Measurements from ENCODE around the gene SLC5A9. TPM values are rescaled to one million over a fixed set of nuclear protein-coding genes. Genes with fewer than 3 reads are reported as not detected.

Gene SLC5A9
- total RNA-seq, 4 donors from 2014 or later = not detected

- no peak for TF ChIP-seq EP300 (IDR thresholded peaks at IDR 0.05)
- TF ChIP-seq CTCF (IDR thresholded peaks at IDR 0.05) = no peak
- no peak for TF ChIP-seq POLR2A (IDR thresholded peaks at IDR 0.05)
- WGBS, 2 donors = 83 to 93% methylated on average over 2 of the region's 2 CpGs
- Histone ChIP-seq H3K9me3 (no peaks in the 10 kb centered on the region), H3K4me3 (no peak overlapping the region), H3K36me3 (no peaks in the 10 kb centered on the region), H3K4me1 (peaks cover 0 to 3% (median 0%) of the 10 kb centered on the region in 4 donors), H3K27me3 (no peaks in the 10 kb centered on the region), H3K27ac (no peak overlapping the region)
- no peak for DNase-seq (ENCODE audit: low spot score in 2 of 2)
These were observed 28.8 kb downstream of the SLC5A9 start for GRCh38 chr1:48251323-48251722.

GRCh38 chr1:48251821-48252220 lies 29.3 kb downstream of the SLC5A9 start:
- no peak for DNase-seq (ENCODE audit: low spot score in 2 of 2)
- no peaks in the 10 kb centered on the region for H3K9me3 ChIP-seq
- H3K4me1 ChIP-seq = no peaks in the 10 kb centered on the region
- TF ChIP-seq EP300 (IDR thresholded peaks at IDR 0.05) (no peak), CTCF (IDR thresholded peaks at IDR 0.05) (no peak), POLR2A (IDR thresholded peaks at IDR 0.05) (no peak)
- H3K27me3 ChIP-seq = no peaks in the 10 kb centered on the region
- no peak overlapping the region for H3K27ac ChIP-seq
- no peaks in the 10 kb centered on the region for H3K36me3 ChIP-seq
- no peak overlapping the region for H3K4me3 ChIP-seq
- 90% methylated on average over 3 of the region's 3 CpGs for whole genome bisulfite sequencing, 2 donors

GRCh38 chr1:48254254-48254653 lies 31.7 kb downstream of the SLC5A9 start:
- no peak for DNase-seq (ENCODE audit: low spot score in 2 of 2)
- Histone ChIP-seq H3K36me3 (no peaks in the 10 kb centered on the region), H3K4me3 (no peak overlapping the region), H3K27ac (no peak overlapping the region), H3K9me3 (no peaks in the 10 kb centered on the region), H3K27me3 (no peaks in the 10 kb centered on the region), H3K4me1 (no peaks in the 10 kb centered on the region)
- TF ChIP-seq EP300 (IDR thresholded peaks at IDR 0.05) (no peak), CTCF (IDR thresholded peaks at IDR 0.05) (no peak)
- WGBS, 2 donors = 81 to 86% methylated on average over 1 of the region's 1 CpG

- no peak overlapping the region for H3K4me3 ChIP-seq
- DNase-seq (ENCODE audit: low spot score in 2 of 2) = no peak
- no peaks in the 10 kb centered on the region for H3K9me3 ChIP-seq
- no peaks in the 10 kb centered on the region for H3K36me3 ChIP-seq
- TF ChIP-seq POLR2A (IDR thresholded peaks at IDR 0.05) (no peak), CTCF (IDR thresholded peaks at IDR 0.05) (no peak), EP300 (IDR thresholded peaks at IDR 0.05) (no peak)
- H3K27ac ChIP-seq = no peak overlapping the region
- no peaks in the 10 kb centered on the region for H3K4me1 ChIP-seq
- WGBS, 2 donors = 93 to 96% methylated on average over 1 of the region's 1 CpG
- H3K27me3 ChIP-seq = no peaks in the 10 kb centered on the region
These were observed 35.6 kb downstream of the SLC5A9 start for GRCh38 chr1:48258106-48258505.

GRCh38 chr1:48261881-48262400 lies 39.4 kb downstream of the SLC5A9 start:
- Histone ChIP-seq H3K36me3 (peaks cover 0 to under 1% (median 0%) of the 10 kb centered on the region in 3 donors), H3K27me3 (no peaks in the 10 kb centered on the region), H3K4me3 (no peak overlapping the region), H3K4me1 (no peaks in the 10 kb centered on the region), H3K27ac (no peak overlapping the region), H3K9me3 (no peaks in the 10 kb centered on the region)
- DNase-seq (ENCODE audit: low spot score in 2 of 2) = no peak
- TF ChIP-seq EP300 (IDR thresholded peaks at IDR 0.05) (no peak), POLR2A (IDR thresholded peaks at IDR 0.05) (no peak), CTCF (IDR thresholded peaks at IDR 0.05) (no peak)
